HG02623 (cell line): ENCODE measurements around the gene C22orf15.
A peak's percentile ranks its signal among the peaks of the same experiment; 100 is the strongest.
"Not testable (repeated sequence)": the region's sequence is repeated elsewhere in the genome, so short reads cannot be mapped to it uniquely, and the experiment has no call there.

ENCODE experiments used
- ATAC-seq: cut with Tn5 transposase; IDR thresholded peaks from one replicate; pipeline ENCODE4 v1.9.1; 2021; ENCODE audit warnings: moderate library complexity; ENCODE audit not compliant: unreplicated experiment

The C22orf15 gene, protein sequence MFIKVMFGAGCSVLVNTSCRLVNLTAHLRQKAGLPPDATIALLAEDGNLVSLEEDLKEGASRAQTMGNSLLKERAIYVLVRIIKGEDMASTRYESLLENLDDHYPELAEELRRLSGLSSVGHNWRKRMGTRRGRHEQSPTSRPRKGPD

DNA sequence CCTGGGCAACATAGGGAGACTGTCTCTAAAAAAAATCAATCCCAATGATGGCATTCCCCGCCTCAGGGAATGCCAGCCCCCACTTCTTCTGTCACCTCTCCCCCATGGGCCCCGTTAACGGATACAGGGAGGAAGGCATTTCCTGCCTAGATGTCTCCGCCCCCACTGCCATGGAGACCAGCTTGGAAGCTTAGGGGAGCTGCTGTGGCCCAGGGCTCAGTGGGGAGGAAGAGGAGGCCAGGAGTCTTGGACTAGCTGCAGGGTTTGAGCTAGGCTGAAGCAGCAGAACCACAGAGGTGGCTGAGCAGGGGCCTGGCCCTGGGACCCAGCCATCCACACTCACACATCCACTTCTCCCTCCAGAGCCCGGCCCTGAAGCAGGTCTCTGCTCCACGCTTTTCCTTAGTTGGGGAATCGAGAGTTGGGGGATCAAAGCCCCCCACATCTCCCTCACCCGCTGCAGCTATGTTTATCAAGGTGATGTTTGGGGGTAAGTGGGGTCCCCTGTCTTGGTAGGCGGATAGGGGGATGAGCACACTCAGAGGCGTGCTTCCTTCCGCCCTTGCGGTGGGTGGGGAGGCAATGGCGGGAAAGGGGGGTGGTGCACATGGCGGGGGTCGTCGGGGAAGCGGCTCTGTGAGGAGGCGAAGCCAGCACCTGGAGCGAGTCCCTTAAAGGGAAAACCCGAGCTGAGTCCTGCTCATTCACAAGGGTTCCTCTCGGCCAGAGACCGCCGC lies at the start of gene C22orf15:
Gene C22orf15 (plus strand): TSS at position 149 of the 737 bp plus-strand sequence. CDS start 317 bp downstream, at position 466.
- no peak for ATAC-seq

DNA sequence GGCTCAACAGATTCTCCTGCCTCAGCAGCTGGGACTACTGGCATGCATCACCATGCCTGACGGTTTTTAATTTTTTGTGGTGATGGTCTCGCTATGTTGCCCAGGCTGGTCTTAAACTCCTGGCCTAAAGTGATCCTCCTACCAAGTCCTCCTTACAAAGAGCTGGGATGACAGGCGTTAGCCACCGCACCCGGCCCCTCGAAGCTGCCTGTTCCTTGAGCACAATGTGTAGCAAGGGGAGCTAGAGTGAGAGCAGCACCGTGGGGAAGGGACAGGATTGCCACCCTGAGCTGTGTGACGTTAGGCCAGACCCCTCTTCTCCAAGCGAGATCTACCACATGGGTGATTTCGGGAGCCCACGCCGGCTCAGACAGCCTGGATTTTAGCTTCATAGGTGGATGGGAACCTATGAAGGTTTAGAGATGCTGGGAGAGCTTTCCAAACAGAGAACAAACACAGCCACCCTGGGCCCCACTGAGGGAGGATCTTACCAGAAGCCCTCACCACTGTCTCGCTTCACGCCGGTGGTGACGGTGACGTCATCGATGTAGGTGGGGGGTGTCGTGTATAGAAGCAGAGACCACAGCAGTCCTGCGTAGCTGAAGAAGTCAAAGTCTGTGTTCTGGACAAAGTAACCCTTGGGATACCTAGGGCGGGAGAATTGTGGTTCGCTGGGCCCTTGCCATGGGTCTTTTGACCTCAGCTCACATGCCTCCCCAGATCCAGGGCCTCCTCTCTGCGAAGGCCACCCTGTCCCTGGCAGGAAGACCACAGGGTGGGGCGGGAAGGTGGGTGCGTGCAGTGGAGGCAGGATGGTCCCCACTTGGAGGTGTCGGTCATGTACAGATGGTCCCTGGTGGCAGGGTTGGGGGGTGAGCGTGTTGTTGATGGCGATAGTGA lies 48.8 kb upstream of the C22orf15 start:
- no peak for ATAC-seq

DNA sequence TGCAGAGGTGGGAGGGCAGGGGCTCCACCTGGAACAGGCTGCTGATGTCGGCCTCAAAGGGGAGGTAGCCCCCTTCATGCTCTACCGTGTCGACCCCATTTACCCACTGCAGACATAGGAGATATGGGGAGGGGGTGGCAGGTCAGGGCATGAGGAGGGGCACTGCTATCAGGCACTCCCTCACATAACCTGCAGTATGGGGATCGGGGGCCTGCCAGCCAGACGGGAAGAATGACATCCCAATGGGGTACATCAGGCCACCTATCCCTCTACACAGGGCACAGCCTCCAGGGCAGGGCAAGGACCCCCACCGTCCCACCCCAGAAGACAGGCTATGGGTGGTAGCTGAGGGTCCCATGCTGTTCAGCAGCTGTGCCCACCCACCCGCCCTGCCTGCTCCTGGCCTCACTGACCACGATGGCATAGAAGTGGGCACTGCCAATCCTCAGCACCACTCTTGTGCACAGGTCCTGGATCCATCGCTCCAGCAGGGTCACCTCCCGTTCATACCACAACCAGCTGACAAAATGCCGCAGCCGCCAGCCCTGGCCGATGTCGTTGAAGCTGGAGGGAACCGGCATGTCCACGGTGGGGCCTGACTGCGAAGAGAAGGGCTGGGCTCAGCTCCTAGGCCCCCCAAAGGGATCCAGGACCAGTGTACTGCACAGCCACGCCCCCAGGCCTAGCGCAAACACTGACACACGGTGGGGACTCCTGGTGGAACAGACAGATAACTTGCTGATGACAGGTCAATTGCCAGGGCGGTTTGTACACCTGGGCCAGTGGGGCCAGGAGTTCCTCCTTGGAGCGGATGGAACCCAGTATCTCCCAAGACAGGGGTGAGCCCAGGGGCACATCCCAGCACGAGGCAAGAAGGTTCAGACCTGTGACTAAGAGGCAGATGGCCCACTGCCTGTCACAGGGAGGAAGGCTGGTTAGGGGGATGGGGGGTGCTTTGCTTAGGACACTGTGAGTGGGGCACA lies 47.9 kb upstream of the C22orf15 start:
- ATAC-seq: no peak

DNA sequence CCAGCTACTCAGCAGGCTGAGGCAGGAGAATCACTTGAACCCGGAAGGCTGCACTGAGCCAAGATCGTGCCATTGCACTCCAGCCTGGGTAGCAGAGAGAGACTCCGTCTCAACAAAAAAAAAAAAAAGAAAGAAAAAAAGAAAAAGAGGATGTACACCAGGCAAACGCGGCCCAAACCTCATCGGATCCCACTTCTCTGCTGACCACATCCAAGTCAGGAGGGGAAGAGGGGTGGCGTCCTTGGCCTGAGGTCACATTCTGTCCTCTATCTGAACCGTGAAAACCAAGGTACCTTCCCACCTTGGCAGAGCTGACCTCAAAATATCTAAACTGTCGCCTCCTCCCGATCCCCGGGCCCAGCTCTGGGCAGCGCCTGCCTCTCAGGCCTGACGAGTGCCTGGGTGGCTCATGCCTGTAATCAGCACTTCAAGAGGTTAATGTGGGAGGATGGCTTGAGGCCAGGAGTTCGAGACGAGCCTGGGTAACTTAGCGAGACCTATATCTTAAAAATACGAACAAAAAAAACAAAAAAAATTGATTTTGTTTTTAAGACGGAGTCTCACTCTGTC lies 46.9 kb upstream of the C22orf15 start:
- no peak for ATAC-seq

DNA sequence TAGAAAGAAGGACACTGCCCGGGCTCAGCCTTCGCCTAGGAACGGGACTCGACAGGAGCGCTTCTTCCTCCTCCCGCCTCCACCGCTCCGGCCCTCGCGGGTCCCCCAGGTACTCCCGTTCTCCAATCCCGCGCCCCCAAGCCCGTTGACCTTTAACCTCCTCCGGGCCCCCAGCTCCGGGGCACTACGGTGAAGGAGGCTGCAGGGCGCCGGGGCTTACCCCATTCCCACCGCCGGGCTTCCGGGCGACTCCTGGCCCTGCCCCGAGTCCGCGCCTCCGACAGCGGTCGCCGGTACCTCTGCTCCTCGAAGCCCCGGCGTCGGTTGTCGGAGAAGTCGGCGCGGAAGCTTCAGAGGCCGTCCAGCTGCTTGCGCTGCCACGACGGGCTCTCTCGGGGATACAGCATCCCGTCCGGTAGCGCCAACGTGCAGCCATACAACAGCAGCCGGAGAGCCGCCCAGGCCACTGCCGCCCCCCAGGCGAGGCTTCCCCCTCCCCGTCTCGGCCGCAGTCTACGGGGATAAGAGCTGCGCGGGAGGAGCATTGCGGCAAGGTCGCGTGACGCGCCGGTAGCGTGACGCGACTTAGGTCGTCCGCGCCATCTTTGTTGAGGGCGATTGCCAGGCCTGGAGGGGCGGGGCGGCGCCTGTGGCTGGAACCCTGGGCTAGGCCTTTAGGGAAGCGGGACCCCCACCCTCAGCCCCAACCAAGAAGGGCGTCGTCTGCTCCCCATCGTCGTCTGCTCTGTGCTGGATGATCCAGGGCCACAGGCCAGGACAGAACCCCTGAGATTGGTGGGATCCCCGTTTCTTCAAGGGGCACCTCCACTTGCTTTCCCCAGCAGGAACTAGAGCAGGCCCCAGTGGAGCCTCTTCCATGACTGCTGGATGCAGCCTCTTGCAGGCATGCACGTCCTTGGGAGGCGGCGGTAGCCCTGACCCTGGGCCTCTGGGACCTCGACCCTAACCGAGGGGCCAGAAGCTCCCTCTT lies 45.7 kb upstream of the C22orf15 start:
- peak; percentile 79 for ATAC-seq

DNA sequence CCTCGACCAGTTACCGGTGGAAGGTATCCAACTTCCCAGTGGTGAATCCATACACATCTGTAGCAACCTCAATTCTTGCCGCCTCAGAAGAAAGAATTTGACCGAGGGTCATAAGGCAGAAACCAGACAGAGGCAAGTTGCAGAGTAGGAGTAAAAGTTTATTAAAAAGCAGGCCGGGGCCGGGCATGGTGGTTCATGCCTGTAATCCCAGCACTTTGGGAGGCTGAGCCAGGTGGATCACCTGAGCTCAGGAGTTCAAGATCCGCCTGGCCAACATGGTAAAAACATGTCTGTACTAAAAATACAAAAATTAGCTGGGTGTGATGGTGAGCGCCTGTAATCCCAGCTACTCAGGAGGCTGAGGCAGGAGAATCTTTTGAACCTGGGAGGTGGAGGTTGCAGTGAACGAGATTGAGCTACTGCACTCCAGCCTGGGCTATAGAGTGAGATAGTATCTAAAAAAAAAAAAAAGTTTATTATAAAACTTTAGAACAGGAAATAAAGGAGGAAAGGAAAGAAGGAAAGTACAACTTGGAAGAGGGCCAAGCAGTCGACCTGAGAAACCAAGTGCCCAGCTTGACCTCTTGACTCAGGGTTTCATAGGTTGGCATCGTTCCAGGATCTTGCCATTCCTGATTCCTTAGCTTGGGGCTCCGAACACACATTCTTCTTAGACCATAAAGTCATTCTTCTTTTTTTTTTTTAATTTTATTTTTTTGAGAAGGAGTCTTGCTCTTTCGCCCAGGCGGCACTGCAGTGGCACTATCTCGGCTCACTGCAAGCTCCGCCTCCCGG lies 44.2 kb upstream of the C22orf15 start:
- ATAC-seq: no peak

DNA sequence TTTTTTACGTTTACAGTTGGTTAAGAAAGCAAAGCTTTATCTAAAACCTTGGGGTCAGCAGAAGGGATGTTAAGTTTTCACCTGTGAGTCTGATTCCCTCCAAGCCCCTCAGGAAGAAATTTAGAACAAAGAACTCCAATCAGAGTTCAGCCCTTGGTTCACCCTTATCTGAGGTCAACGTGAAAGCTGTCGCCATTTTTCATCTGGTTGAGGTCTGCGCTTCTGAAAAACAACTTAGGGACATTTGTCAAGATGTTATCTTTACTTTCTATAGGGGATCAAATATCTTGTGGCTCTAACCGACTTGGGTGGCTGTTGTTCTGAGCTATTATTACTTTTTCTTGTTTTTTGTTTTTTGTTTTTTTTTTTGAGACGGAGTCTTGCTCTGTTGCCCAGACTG lies 41.9 kb upstream of the C22orf15 start:
- no peak for ATAC-seq

DNA sequence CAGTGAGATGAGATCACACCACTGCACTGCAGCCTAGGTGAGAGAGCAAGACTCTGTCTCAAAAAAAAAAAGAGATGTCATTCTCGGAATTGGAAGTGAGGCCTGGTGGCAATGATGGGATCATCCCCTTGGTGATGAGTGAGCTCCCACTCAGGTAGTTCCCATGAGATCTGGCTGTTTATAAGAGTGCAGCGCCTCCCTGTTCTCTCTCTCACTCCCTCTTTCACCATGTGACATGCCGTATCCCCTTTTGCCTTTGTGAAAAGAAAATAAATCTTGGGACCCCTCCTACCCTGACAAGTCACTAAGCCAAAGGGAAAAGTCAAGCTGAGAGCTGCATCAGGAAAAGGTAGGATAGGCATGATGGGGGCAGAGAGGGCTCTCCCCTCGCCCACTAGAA lies 40.6 kb upstream of the C22orf15 start:
- no peak for ATAC-seq

DNA sequence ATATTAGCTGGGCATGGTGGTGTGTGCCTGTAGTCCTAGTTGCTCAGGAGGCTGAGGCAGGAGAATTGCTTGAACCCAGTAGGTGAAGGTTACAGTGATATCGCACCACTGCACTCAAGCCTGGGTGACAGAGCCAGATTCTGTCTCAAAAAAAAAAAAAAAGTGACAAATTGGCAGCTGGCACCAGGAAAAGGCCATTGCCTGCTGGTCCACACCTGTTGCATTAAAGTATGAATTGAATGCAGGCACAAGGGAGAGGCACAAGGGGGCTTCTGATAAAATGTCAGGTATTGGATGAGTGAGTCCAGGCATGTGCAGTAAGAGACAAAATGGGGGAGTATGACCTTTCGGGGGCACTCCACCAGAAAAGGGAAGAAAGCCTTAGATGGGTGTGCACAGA lies 40.1 kb upstream of the C22orf15 start:
- ATAC-seq: no peak

DNA sequence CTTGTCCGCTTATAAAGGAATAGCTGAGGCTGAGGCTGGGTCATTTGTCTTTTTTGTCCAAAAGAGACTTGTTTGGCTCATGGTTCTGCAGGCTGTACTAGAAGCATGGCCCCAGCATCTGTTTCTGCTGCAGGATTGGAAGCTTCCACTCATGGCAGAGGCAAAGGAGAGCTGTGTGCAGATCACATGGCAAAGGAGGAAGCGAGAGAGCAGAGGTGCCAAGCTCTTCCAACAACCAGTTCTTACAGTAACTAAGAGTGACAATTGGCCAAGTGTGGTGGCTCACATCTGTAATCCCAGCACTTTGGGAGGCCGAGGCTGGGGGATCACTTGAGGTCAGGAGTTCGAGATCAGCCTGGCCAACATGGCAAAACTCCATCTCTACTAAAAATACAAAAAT lies 34.7 kb upstream of the C22orf15 start:
- ATAC-seq: not testable (repeated sequence)

DNA sequence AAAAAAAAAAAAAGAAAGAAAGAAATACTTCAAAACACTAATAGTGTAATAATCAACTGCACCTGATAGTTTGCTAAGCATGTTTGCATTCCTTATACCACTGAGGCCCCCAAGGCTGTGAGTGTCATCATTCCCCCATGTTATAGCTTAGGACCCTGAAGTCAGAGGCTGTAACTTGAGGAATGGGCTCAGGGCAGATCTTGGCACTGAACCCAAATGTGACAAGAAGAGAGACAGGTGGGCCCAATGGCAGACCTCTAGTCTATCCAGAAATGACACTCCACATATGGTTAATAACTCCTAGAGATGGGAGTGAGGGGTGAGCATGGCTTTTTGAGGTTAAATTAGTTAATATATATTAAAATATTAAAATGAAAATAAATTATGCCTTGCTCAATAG lies 25.1 kb upstream of the C22orf15 start:
- no peak for ATAC-seq

DNA sequence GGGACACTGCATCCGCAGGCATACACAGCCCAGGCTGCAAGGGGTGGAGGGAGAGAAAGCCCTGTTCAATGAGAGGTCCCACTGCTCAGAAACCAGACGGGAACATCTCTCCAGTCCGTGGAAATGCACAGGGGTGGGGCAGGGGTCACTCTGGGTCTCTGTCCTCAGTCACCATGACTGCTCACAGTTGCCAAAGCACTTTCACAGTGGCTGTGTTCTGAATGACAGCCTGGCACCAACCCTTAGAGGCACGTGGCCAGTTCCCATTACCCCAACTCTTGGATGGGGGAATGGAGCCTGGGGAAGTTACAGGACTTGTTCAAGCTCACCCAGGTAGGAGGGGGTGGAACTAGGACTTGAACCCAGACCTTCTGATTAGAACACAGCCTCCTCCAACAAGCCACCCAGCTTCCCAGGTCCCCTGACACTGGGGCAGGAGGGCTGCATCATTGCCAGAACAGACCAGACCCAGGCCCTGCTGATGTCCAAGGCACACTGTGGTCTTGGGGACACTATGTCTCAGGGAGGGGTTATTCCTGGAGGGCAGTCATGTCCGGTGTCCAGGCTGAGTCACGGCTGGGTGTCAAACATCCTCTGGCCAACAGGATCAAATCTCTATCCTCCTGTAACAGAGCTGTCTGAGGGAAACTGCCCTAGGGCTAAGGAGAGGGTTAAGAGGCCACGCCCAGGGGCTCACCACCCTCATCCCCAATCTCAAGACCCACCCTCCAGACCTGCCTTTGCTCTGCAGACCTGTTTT lies 20.1 kb upstream of the C22orf15 start:
- no peak for ATAC-seq

DNA sequence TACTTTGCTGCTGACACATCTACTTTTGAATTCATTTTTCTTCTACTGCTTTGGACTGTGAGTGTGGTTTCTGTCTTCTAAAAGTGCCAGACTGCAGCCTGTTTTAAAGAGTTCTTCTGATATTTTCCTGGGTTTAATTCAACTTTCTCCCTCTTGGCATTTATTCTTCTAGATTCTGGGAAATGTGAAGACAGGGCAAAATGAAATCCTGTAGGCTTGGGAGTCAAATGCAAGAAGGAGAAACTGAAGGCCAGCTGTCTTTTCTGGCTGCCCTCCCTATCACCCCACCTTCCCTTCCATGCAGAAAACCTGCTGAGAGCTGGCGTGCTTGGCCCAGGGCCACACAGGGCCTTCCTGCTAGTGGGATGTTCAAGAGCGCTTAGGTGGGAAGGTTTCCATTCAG lies 19.5 kb upstream of the C22orf15 start:
- no peak for ATAC-seq

DNA sequence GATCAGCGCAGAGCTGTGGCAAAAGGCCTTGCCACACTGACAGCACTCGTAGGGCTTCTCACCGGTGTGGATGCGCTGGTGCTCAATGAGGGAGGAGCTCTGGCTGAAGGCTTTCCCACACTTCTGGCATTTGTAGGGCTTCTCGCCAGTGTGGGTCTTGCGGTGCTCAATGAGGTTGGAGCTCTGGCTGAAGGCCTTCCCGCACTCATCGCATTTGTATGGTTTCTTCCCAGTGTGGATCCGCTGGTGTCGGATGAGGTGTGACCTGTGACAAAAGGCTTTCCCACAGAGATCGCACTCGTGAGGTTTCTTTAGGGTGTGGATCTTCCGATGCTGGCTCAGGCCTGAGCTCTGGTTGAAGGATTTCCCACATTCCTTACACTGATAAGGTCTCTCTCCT lies 18.8 kb upstream of the C22orf15 start:
- ATAC-seq: no peak

DNA sequence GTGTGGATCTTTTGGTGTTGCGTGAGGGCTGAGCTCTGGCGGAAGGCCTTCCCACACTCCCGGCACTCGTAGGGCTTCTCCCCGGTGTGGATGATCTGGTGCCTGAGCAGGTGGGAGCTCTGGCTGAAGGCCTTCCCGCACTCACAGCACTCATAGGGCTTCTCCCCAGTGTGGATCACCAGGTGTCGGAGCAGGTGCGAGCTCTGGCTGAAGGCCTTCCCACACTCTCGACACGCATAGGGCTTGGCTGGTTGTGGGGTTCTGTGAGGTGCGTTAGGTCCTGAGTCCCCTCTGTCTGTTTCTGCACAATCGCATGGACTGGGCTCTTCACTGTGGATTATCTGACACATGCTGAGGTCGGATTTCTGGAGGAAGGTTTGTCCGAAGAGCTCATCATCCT lies 18.3 kb upstream of the C22orf15 start:
- no peak for ATAC-seq

DNA sequence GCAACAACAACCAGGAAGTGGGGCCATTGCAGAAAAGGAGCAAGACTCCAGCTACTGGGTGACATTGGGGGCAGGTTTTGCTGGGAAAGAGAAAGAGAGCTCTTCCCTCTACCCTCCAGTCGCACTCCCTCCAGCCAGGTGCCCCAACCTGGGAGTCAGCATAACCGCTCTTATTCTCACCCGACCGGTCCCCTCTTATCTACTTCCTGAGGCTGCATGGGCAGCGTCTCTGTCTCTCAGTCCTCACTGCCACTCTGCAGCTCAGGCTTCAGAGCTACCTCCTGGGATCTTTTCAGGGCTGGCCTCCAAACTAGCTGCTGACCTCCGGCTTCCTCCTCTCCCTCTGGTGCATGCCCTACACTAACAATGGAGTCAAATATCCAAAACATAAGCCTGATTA lies 17.0 kb upstream of the C22orf15 start:
- no peak for ATAC-seq

DNA sequence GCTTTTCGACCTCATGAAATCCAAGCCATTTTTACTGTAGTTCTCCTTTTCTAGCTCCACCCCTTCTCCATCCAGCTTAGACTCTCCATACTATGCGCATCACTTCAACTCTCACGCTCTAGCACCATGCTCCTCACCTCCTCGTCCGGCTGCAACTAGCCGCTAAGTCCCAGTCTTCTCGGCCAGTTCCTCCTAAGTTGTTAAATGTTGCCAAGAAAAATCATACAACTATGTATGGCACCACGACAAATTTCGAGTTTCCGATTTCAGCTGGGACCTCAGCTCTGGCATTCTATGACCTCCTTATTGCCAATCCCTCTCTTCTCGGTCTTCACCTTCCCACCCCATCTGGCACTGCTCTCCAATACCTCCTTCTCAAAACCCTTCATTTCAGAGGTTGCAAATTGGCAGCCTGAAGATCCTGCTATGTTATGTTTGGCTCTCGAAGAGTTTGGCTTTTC lies 12.9 kb upstream of the C22orf15 start:
- no peak for ATAC-seq

DNA sequence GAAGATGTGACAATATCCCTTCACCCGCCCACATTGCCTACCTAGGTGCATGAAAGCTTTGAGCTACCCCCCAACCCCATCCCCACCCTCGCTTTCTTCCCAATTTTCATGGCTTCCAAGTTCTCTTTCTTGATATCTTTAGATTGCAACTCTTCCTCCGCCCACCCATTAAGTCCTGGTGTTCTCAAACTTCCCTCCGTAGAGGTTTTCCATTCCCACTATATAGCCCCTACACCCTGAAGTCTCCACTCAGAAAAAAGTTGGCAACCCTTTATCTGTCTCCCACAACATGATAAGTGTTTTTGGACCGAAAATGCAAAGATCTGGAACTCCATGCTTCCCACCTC lies 12.4 kb upstream of the C22orf15 start:
- no peak for ATAC-seq
